ENCODE results near the gene OGDHL.

- TF ChIP-seq, protein P1, sequence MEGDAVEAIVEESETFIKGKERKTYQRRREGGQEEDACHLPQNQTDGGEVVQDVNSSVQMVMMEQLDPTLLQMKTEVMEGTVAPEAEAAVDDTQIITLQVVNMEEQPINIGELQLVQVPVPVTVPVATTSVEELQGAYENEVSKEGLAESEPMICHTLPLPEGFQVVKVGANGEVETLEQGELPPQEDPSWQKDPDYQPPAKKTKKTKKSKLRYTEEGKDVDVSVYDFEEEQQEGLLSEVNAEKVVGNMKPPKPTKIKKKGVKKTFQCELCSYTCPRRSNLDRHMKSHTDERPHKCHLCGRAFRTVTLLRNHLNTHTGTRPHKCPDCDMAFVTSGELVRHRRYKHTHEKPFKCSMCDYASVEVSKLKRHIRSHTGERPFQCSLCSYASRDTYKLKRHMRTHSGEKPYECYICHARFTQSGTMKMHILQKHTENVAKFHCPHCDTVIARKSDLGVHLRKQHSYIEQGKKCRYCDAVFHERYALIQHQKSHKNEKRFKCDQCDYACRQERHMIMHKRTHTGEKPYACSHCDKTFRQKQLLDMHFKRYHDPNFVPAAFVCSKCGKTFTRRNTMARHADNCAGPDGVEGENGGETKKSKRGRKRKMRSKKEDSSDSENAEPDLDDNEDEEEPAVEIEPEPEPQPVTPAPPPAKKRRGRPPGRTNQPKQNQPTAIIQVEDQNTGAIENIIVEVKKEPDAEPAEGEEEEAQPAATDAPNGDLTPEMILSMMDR (IDR thresholded peaks at IDR 0.05) = no peak
- no peak for TF ChIP-seq POLR2A (IDR thresholded peaks at IDR 0.05)
These were observed 27.4 kb downstream of the OGDHL start for GRCh38 chr10:49734676-49735075.
